ENCODE data around the gene ALAD. TPM values are rescaled to one million over a fixed set of nuclear protein-coding genes. Genes with fewer than 3 reads are reported as not detected.
"Not testable (repeated sequence)": the region's sequence is repeated elsewhere in the genome, so short reads cannot be mapped to it uniquely, and the experiment has no call there.

ALAD gene
- total RNA-seq, result 10 to 100 TPM; 33.9 to 40.4 TPM

DNA sequence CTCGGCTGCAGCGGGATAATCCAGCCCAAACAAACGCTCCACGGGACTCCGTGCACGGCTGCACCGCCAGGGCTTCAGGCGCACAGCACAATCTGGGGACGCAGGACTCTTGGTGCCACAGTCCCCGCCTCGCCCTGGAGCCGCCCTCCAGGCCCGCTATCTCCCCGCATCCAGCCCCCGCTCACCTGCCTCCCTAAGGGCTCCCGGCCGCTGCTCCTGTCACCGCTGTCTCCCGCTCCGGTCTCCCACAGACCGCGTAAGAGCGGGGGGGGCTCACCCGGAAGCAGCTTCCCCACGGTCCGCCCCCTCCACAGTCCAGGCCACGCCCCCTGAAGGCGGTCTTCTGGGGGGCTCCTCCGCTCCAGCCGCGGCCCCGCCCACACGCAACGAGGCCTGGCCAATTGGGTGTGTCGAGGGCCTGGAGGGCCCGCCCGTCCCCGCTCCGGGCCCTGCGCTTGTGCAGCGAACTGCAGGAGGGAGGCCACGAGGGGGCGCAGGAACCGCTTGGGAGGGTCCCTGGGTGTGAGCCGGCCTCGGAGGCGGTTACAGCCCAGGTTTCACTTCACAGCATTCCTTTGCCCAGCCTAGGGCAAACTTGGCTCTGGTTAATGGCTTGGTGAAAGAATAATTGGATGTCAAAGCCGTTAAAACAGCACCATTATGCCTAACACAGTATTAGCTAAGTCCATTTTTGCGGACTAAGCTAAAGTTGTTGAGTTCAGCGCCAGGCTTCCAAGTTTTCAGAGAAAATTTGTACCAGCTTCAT, at the start of gene ALAD:
ALAD (minus strand) TSS at position 258 of the 766 bp plus-strand sequence. CDS start 7,725 bp downstream, outside the sequence.
- peak; percentile 100 for DNase-seq
- Mint-ChIP-seq H3K4me3 (peak within 1 kb of the TSS; percentile 97), H3K36me3 (no peaks in the 10 kb centered on the region), H3K27me3 (no peaks in the 10 kb centered on the region), H3K27ac (peak within 1 kb of the TSS; percentile 89), H3K9me3 (no peaks in the 10 kb centered on the region), H3K4me1 (peaks cover 15% of the 10 kb centered on the region)
- POLR2A ChIA-PET, result interaction anchor here (0.6 to 4.6 kb wide), 7 partner anchors 9 to 257 kb away, joined by 3 to 33 read pairs (median 5); partner anchors contain the start of genes C9orf43, HDHD3, POLE3 and WDR31
- ATAC-seq (ENCODE audit: low read depth), result peak; percentile 99

DNA sequence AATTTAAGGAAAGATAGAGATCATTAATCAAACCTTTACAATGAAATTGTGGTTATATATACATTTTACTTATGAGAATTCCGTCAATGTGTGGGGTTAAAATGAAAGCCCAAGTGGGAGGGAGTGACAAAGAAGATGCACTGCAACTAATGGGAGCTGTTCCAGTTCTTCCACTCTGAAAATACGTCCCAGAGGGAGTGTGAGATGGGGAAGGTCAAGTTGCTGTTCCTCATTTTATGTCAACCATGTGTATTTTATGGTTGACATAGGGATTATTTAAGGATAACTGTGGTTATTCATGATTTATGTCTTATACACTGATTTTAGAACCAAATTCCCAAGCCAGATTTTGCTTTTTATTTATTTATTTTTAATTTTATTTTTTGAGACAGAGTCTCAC, 48.3 kb upstream of the ALAD start:
- ATAC-seq (ENCODE audit: low read depth), result no peak
- Mint-ChIP-seq H3K4me1 (peaks cover 3% of the 10 kb centered on the region), H3K36me3 (no peaks in the 10 kb centered on the region), H3K27me3 (no peaks in the 10 kb centered on the region), H3K27ac (no peak overlapping the region), H3K4me3 (no peak overlapping the region), H3K9me3 (no peaks in the 10 kb centered on the region)
- no peak for DNase-seq
- POLR2A ChIA-PET, result no interaction called here

DNA sequence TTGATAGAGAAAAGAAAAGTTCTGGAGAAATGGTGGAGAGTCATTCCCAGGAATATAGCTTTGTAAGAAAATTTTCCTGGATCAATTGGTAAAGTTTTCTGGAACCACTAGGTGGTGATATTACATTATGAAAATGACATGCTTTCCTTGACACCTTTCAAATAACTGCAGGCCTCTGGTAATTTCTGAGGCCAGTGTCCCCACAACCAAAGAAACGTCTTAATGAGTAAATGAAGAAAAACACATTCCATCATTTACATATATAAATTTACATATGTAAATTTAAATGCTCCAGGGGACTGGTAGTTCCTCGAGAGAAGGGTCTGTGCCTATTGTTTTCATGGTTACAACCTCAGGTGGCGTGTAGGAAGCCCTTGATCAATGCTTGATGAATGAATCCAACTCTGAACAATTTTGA, 45.2 kb upstream of the ALAD start:
- no peak overlapping the region for H3K4me3 Mint-ChIP-seq
- no peak overlapping the region for H3K27ac Mint-ChIP-seq
- DNase-seq (no peak), ATAC-seq (ENCODE audit: low read depth) (no peak)
- POLR2A ChIA-PET, result interaction anchor here (1.2 kb wide), 1 partner anchor 133 kb away, joined by 3 read pairs; no protein-coding TSS in a partner anchor
- no peaks in the 10 kb centered on the region for H3K36me3 Mint-ChIP-seq
- H3K4me1 Mint-ChIP-seq, result peaks cover 3% of the 10 kb centered on the region
- no peaks in the 10 kb centered on the region for H3K27me3 Mint-ChIP-seq
- no peaks in the 10 kb centered on the region for H3K9me3 Mint-ChIP-seq

DNA sequence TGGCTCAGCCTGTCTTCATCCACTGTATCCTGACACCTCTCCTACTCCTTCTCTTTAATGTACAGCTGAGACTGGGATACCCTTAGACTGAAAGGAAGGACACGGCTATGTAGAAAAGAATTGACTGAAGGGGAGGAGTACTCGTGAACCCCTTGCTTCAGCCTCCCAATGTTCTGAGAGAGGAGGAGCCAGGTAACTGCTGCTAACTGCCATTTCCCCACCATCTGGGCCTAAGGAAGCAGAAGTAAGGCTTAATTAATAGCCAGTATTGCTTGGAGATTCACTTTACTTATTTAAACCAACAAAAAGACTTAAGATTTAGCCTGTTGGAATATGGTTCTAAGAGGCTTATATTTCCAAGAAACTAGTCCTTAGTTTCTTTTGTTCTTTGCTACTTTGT, 43.7 kb upstream of the ALAD start:
- ATAC-seq (ENCODE audit: low read depth) (no peak), DNase-seq (no peak)
- H3K27ac Mint-ChIP-seq, result no peak overlapping the region
- H3K4me1 Mint-ChIP-seq, result peaks cover 3% of the 10 kb centered on the region
- POLR2A ChIA-PET, result no interaction called here
- no peaks in the 10 kb centered on the region for H3K9me3 Mint-ChIP-seq
- no peaks in the 10 kb centered on the region for H3K36me3 Mint-ChIP-seq
- H3K4me3 Mint-ChIP-seq, result no peak overlapping the region
- no peaks in the 10 kb centered on the region for H3K27me3 Mint-ChIP-seq

DNA sequence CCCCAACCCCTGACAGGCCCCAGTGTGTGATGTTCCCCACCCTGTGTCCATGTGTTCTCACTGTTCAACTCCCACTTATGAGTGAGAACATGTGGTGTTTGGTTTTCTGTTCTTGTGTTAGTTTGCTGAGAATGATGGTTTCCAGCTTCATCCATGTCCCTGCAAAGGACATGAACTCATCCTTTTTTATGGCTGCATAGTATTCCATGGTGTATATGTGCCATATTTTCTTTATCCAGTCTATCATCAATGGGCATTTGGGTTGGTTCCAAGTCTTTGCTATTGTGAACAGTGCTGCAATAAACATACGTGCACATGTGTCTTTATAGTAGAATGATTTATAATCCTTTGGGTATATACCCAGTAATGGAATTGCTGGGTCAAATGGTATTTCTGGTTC, 36.6 kb upstream of the ALAD start:
- H3K36me3 Mint-ChIP-seq; H3K4me3 Mint-ChIP-seq; H3K4me1 Mint-ChIP-seq; ATAC-seq (ENCODE audit: low read depth); H3K9me3 Mint-ChIP-seq; POLR2A ChIA-PET; H3K27ac Mint-ChIP-seq; DNase-seq: not testable (repeated sequence)
- H3K27me3 Mint-ChIP-seq, result peaks cover 20% of the 10 kb centered on the region

DNA sequence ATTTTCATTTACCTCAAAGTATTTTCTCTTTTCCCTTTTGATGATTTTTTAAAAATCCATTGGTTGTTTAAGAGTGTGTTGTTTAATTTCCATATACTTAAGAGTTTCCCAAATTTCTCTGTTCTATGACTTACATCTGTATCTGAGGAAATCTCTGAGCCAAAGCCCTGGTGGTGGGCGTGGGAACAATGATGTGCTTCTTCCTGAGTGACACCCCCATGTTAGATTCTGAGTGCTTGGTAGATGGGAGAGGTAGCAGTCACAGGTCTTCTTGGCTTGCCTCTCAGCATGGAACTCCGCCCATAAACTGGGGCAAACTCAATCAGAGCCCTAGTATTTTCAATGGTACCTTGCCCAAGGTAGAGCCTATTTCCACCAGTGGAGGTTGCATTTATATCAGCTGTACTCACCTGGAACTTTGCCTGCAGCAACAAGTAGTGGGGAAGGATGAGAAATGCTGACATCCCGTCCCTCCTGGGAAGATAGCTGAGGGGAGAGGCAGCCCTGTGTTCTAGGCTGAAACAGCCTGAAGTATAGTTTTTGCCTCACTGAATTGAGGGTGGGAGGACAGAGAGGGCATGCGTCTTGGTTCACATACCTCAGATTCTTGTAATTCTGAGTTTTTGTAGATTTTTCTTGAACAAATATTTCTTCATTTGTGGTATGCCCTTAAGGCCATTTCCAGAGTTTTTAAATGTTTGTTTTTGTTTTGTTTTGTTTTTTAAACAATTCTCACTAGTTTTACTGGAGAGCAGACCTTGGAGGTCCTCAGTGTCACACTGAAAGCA, 35.8 kb upstream of the ALAD start:
- H3K36me3 Mint-ChIP-seq, result no peaks in the 10 kb centered on the region
- no peak overlapping the region for H3K27ac Mint-ChIP-seq
- peaks cover 26% of the 10 kb centered on the region for H3K27me3 Mint-ChIP-seq
- POLR2A ChIA-PET, result no interaction called here
- H3K9me3 Mint-ChIP-seq, result peaks cover 3% of the 10 kb centered on the region
- H3K4me1 Mint-ChIP-seq, result no peaks in the 10 kb centered on the region
- no peak overlapping the region for H3K4me3 Mint-ChIP-seq
- ATAC-seq (ENCODE audit: low read depth) (no peak), DNase-seq (no peak)

DNA sequence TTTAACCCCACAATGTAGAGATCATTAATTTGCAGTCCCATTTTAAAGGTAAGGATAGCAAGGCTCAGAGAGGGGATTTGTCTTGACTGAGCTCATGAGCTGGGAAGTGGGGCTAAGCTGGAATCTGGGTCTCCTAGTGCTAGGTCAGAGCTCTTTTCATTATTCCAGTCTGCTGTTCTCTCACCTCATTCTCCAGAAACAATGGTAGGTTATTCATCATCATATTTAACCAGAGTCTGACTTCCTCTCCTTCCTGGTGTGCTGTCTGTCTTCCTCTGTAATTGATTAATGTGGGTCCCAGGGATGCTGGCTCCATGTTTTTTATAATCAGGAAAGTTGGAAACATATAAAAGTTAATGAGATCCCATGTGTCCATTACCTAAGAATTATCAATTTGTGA, 30.1 kb upstream of the ALAD start:
- Mint-ChIP-seq H3K27ac (no peak overlapping the region), H3K4me3 (no peak overlapping the region), H3K4me1 (no peaks in the 10 kb centered on the region), H3K27me3 (peaks cover 33% of the 10 kb centered on the region), H3K9me3 (no peaks in the 10 kb centered on the region), H3K36me3 (no peaks in the 10 kb centered on the region)
- POLR2A ChIA-PET, result no interaction called here
- ATAC-seq (ENCODE audit: low read depth), result no peak
- DNase-seq, result no peak

DNA sequence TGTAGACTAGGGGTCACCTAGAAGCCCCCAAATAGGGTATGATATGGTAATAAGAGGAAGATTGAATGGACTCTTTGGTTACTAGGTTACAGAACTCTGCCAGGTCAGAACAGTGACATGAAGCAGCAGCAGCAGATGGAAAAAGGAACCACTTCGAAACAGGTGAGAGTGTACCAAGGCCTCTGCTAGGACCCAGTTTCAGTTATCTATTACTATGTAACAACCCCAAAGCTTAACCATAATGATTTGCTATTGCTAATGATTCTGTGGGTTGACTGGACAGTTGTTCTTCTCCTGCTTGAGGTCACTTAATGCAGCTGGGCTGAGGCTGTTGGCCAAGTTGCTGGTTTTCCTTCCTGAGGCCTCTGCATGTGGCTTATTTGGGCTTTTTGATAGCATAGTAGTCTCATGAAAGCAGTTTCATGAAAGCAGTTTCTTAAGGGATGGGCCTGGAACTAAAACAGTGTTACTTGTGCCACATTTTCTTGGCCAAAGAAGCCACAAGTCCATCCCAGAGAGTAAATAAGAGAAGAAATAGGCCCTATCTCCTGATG, 27.1 kb upstream of the ALAD start:
- Mint-ChIP-seq H3K4me1 (peaks cover 4% of the 10 kb centered on the region), H3K27me3 (peaks cover 37% of the 10 kb centered on the region), H3K4me3 (no peak overlapping the region), H3K27ac (no peak overlapping the region), H3K36me3 (no peaks in the 10 kb centered on the region), H3K9me3 (no peaks in the 10 kb centered on the region)
- ATAC-seq (ENCODE audit: low read depth), result no peak
- POLR2A ChIA-PET, result no interaction called here
- DNase-seq, result no peak

DNA sequence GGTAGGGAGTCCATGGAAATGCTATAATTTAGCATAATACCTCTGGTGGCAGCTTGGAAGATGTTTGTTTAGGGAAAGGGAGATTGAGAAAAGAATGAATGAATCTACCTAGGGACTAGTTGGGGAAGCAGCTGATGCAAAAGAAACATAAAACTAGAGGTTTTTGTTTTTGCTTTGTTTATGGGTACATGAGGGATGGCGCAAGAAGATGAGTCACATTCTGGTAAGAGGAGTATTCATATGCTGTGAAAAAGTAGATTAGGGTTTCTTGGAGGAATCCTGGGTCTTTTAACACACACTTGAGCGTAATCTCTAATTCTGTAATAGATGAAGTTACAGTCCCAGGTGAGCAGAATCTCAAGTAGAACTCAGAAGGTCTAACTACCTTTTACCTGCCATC, 26.5 kb upstream of the ALAD start:
- POLR2A ChIA-PET, result no interaction called here
- Mint-ChIP-seq H3K36me3 (no peaks in the 10 kb centered on the region), H3K4me3 (no peak overlapping the region), H3K4me1 (peaks cover 4% of the 10 kb centered on the region), H3K27ac (no peak overlapping the region), H3K9me3 (no peaks in the 10 kb centered on the region), H3K27me3 (peaks cover 33% of the 10 kb centered on the region)
- DNase-seq, result no peak
- no peak for ATAC-seq (ENCODE audit: low read depth)

DNA sequence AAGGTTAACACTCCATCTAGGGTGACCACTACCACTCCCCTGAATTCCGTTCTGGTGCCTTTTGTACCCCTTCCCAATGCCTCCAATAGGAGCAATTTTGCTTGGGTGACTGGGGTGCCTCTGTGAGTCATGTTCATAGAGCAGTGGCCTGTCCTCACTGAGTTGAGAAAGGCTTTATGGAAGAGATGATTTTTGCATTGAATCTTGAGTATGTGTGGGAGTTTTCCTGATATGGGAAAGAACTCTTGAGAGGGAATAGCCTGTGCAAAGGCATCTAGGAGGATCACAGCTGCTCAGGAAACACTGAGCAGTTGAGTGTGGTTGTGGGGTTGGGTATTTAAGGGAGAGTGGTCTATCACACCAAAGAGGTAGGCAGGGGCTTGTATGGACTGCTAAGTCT, 25.6 kb upstream of the ALAD start:
- POLR2A ChIA-PET, result no interaction called here
- H3K27me3 Mint-ChIP-seq, result peaks cover 26% of the 10 kb centered on the region
- H3K27ac Mint-ChIP-seq, result no peak overlapping the region
- H3K4me3 Mint-ChIP-seq, result no peak overlapping the region
- no peaks in the 10 kb centered on the region for H3K9me3 Mint-ChIP-seq
- DNase-seq (no peak), ATAC-seq (ENCODE audit: low read depth) (no peak)
- peaks cover 4% of the 10 kb centered on the region for H3K4me1 Mint-ChIP-seq
- no peaks in the 10 kb centered on the region for H3K36me3 Mint-ChIP-seq

DNA sequence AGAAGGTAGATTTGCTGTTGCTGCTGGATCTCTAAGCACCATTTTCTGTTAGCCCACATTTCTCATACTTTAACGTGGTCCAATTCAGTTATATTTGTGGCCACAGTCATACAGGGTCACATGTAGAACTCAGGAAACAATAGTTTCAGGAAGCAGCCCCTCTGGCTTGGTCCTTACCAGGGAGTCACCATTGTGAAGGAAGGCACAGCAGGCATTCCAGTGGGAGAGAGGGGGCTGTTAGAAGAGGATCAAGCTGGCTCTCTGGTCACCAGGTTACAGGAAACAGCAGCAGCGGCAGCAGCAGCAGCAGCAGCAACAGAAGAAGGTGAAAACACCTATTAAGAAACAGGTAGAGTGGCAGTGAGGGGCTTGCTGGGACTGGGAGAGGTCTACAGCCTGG, 24.0 kb upstream of the ALAD start:
- DNase-seq (no peak), ATAC-seq (ENCODE audit: low read depth) (no peak)
- peaks cover 4% of the 10 kb centered on the region for H3K4me1 Mint-ChIP-seq
- POLR2A ChIA-PET, result no interaction called here
- peaks cover 22% of the 10 kb centered on the region for H3K27me3 Mint-ChIP-seq
- H3K27ac Mint-ChIP-seq, result no peak overlapping the region
- H3K9me3 Mint-ChIP-seq, result no peaks in the 10 kb centered on the region
- no peaks in the 10 kb centered on the region for H3K36me3 Mint-ChIP-seq
- no peak overlapping the region for H3K4me3 Mint-ChIP-seq

DNA sequence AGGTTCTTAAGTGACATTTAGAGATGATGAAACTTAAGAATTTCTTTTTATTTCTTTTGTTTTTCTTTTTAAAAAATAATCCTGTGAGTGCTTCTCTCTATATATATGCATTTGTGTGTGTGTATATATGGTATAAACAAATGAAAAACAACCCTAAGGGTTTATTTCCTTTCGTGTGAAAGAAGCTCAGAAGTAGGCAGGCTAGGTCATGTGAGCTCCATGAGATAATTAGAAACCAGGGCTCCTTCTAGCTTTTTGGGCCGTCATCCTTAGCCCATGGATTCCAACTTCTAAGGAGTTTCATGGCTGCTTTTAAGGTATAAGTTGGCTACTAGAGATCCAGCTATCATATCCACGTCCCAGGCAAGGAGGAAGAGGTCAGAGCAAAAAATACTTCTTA, 20.6 kb upstream of the ALAD start:
- Mint-ChIP-seq H3K27ac (no peak overlapping the region), H3K36me3 (no peaks in the 10 kb centered on the region), H3K4me1 (peaks cover 4% of the 10 kb centered on the region), H3K9me3 (no peaks in the 10 kb centered on the region), H3K4me3 (no peak overlapping the region), H3K27me3 (peaks cover 19% of the 10 kb centered on the region)
- no peak for ATAC-seq (ENCODE audit: low read depth)
- DNase-seq, result no peak
- POLR2A ChIA-PET, result no interaction called here

DNA sequence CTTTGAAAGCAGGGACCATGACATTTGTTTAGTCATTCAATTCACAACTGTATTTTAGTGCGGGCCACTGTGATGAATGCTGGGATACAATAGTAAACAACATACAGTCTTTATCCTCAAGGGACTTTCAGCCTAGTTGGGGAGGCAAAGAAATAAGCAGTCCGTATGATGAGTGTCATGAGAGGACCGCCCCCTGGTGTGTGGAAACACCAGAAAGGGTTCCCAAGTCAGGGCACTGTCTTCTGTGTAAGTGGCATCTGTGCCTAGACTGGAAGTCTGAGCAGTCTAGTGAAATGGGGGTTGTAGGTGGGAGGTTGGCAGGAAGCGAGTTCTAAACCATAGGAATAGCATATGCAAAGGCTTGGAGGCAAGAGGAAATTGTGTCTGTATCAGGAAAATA, 16.3 kb upstream of the ALAD start:
- Mint-ChIP-seq H3K4me3 (no peak overlapping the region), H3K36me3 (no peaks in the 10 kb centered on the region), H3K4me1 (no peaks in the 10 kb centered on the region), H3K9me3 (no peaks in the 10 kb centered on the region), H3K27ac (no peak overlapping the region), H3K27me3 (no peaks in the 10 kb centered on the region)
- DNase-seq, result no peak
- POLR2A ChIA-PET, result interaction anchor here (0.7 kb wide), 1 partner anchor 16 kb away, joined by 3 read pairs; the partner anchor contains the start of gene ALAD
- ATAC-seq (ENCODE audit: low read depth), result no peak

All from activated naive CD8-positive, alpha-beta T cell treated with anti-CD3 and anti-CD28 coated beads, Interleukin-2, amount 10 ng/mL, durations not matched to agents 7 days and 5 days (primary cell).